Uterine smooth muscle cell (primary cell): ENCODE data around the gene OOSP4A. TPM values are rescaled to one million over a fixed set of nuclear protein-coding genes. Genes with fewer than 3 reads are reported as not detected.

Experiments
- total RNA-seq: library from RNA; depleted of rRNA; stranded (reverse); fragments of >200 nt; gene quantifications from 2 replicates; pipeline ENCODE4 v1.2.3, GENCODE V29; 2014

OOSP4A gene
- total RNA-seq, result not detected in 2 replicates

DNA sequence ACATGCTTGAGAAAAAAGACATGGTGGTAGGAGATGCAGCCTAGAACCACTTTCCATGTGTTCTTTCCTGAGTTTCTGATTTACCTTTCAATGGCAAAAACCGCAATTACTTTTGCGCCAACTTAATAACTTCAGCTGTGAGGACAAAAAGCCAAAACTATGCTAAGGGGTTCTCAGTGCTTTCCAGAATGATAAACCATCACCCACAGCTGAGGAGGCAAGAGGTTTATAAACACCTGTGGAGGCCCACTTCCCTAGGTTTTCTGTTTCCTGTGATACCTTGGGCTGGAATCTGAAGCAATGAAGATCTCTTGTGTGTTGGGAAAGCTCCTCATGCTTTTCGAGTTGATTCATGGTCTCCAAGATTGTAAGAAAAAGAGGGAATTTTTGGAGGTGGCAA is at the start of gene OOSP4A:
Gene OOSP4A, plus strand, starts transcription at position 301 of the 400 bp plus-strand sequence. Its CDS starts 0 bp downstream, at position 301.

DNA sequence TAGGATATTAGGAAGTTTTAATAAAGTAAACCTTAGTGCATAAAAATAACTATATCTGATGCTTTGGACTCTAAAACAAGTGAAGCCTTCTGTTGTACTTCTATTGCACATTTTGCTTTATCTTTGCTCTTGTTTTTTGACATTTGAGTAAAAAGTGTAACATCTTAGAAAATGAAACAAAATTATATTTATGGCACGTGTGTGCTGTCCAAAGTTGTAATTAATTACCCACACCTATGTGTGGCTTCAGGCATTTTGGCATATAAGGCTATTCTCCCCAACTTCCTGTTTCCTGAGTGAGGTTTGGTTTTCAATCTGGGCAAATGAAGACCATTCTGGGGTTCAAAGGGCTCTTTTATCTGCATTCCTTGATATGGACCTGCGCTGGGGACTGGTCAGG is 25.7 kb upstream of the OOSP4A start, which contains the start of gene OOSP1:
Gene OOSP1, plus strand, starts transcription at position 301 of the 400 bp plus-strand sequence. Its CDS starts 23 bp downstream, at position 324.

DNA sequence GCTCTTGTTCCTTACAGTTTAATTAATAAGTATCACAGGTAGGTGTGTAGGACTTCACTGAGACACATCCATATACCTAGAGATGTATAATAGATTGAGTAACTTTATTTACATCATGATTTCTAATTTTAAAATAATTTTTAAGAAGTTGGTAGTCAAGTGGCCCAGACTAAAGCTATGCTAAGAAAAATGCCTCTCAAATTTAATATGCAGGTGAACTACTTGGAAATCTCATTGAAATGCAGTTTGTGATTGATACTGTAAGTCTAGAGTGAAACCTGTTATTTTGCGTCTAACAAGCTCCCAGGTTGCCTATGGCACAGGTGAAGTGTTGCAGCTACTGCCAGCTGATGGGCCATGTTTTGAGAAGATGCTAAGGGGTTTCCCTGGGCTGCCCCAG is 53.0 kb downstream of the OOSP4A start, which contains the start of gene OOSP4B:
Gene OOSP4B, plus strand, starts transcription at position 301 of the 400 bp plus-strand sequence.

Other genes starting within 250 kb of the OOSP4A start
- 36.2 and 49.7 TPM in 2 replicates for gene STX3, start 208.7 kb upstream of the OOSP4A start, total RNA-seq
- gene MRPL16, start 153.3 kb upstream of the OOSP4A start, total RNA-seq, result 44.6 and 53.0 TPM in 2 replicates
- not detected in 2 replicates for gene CBLIF, start 118.5 kb upstream of the OOSP4A start, total RNA-seq
- gene TCN1, start 97.5 kb upstream of the OOSP4A start, total RNA-seq, result not detected in 2 replicates
- gene OOSP3, start 85.3 kb upstream of the OOSP4A start, total RNA-seq, result not detected in 2 replicates
- gene OOSP1, start 25.6 kb upstream of the OOSP4A start, total RNA-seq, result not detected in 2 replicates
- not detected in 2 replicates for gene OOSP4B, start 53.1 kb downstream of the OOSP4A start, total RNA-seq
- not detected in 2 replicates for gene OOSP2, start 76.4 kb downstream of the OOSP4A start, total RNA-seq
- gene MS4A3, start 92.6 kb downstream of the OOSP4A start, total RNA-seq, result not detected in 2 replicates
- not detected in 2 replicates for gene MS4A2, start 124.6 kb downstream of the OOSP4A start, total RNA-seq
- gene MS4A6A, start 219.1 kb downstream of the OOSP4A start, total RNA-seq, result not detected in 2 replicates